Urothelium cell line (cell line): ENCODE data around the gene GPR37L1.
"Not testable (repeated sequence)": the region's sequence is repeated elsewhere in the genome, so short reads cannot be mapped to it uniquely, and the experiment has no call there.

ENCODE experiments used
- DNase-seq: peaks from one replicate; pipeline ENCODE4 v3.0.0; 2011; ENCODE audit warnings: low spot score, mixed read lengths
- FAIRE-seq: peaks from 2 replicates; lab custom pipeline; 2011; peaks lifted over from hg19 to GRCh38; lab: Jason Lieb, UNC

The GPR37L1 gene

DNA sequence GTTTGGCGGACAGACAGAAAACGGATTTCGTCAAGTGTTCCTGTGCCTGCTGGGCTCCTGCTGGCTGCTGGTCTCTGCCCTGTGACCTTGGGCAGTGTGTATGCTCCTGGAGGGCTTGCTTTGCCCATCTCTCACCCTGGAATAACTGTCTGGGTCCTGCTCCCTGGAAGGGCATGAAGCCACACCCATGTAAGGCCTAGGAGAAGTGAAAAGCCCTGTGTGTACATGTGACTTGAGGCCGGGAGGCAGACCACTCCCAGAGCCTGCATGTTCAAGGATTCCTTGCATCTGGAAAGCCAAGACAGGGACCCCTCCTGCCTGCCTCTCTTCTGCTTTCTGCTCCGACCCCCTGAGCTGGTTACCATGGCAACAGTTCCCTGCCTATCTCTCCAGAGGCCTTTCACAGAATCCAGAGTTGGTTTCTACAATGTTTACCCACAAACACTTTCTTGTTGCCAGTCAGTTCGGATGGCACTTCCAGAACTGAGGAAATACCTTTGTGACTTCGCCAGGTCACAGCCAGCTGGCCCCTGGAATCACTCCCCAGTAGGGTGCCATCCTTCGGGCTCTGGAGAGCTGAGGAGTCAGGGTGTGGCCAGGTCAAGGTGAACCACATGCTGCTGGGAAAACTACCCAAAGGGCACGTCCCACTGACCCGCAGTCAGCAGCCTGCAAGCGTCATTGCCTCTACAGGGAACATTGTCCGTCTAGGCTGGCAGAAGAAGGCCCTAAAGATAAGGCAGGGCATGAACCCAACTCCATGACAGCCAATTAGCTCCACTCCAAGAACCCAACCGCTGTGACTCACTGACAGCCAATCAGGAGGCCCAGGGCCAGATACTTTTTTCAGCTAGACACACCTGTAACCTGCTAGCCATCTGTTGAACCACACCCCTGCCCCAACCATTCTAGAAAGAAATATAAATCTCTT is 14.7 kb upstream of the GPR37L1 start:
- DNase-seq (no peak), FAIRE-seq (no peak)

DNA sequence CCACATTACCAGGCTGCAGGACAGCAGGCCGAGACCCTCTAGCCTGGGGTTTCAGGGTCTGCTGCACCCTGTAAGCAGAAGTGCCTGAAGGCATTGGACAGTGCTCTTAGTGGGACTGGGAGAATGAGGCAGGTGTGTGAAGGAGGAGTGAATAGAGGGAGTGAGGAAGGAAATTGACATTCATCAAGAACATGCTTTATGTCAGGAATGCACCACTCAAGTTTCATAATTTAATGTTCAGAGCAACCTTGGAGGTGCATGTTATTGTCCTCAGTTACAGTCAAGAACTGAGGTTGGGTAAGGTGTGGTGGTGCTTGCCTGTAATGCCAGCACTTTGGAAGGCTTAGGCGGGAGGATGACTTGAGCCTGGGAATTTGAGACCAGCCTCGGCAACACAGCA is 11.7 kb upstream of the GPR37L1 start:
- no peak for DNase-seq
- no peak for FAIRE-seq

DNA sequence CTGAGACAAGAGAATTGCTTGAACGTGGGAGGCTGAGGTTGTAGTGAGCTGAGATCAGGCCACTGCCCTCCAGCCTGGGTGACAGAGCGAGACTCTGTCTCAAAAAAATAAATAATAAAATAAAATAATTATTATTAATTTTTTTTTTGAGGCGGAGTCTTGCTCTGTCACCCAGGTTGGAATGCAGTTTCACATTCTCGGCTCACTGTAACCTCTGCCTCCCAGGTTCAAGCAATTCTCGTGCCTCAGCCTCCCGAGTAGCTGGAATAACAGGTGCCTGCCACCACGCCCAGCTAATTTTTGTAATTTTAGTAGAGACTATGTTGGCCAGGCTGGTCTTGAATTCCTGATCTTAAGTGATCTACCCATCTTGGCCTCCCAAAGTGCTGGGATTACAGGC is 11.1 kb upstream of the GPR37L1 start:
- not testable (repeated sequence) for FAIRE-seq, DNase-seq

DNA sequence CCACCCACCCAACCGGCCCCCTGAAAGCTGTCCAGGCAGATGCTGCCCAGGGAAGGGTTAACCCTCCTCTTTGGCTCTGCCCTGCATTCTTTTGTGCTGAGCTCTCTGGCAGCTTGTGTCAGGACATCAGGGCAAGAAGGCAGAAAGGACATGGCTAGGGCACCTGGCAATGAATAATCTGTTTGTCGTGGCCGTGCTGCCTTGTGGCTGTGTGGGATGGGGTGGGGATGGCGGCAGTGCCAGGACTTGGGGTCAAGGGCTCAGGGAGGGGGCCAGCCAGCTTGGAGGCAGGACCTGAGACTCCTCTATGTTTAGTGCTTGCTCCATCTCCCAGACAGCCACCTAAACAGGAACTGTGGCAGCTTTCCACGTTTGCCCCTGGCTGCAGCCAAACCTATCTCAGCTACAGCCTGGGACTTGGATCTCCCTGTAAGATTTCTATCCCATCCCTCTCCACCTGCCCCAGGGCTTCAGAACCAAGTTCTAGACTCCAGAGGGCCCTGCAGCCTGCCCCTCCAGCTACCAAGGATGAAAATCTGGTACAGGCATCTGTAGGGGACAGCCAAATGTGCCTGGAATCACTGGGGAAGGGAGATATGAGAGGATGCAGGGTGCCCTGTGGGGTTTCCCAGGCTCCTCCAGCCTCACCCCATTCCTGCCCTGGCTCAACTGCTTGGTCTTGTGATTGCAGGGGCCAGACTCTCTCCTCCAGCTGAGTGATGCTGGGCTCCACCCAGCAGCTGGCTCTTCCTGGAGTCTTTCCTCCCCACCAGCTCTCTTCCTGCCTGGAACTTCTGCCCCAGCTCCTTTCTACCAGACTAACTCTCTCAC is 9.6 kb upstream of the GPR37L1 start:
- FAIRE-seq (no peak), DNase-seq (peak; percentile 74)

DNA sequence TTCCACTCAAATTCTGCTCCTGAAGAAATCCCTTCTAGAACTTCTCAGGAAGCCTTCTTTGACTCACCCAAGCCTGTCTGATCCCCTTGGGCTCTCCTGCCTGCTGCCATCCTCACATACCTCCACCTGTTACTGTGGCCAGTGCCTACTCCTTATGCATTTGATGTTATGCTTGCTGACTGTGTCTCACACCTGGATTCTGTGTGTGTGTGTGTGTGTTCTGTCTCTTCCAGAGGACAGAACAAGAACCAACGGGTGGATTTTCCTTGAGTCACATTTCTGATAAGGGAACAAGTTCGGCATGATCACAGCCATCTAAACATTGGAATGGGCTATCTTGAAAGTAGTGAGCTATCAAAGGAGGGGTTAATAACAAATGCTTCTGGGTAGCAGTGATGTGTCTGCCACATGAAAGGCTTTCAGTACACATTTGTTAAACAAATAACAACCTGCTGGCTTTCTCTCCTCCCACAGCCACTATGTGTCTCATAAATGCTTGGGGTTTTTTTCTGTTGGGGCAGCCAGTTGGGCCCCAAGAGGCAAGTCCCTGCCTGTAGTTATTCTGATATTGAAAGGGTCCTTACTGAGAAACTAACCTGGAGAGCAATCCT is 8.9 kb upstream of the GPR37L1 start:
- FAIRE-seq, result no peak

DNA sequence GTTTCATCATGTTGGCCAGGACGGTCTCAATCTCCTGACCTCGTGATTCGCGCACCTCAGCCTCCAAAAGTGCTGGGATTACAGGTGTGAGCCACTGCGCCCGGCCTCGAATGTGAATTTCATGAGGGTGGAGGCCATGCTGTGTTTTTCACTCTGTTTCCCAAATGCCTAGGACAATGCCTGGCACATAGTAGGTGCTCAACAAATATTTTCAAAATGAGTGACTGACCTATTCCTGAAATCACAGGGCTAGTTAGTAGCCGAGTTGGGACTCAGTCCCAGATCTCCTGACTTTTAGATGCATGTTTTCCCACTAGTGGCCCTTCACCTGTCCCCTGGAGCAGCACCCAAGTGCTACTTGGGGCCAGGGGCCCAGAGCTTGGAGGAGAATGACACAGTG is 6.4 kb upstream of the GPR37L1 start:
- no peak for DNase-seq
- FAIRE-seq, result no peak

More for the DNA sequence above, 8.9 kb upstream of the GPR37L1 start:
- no peak for DNase-seq

DNA sequence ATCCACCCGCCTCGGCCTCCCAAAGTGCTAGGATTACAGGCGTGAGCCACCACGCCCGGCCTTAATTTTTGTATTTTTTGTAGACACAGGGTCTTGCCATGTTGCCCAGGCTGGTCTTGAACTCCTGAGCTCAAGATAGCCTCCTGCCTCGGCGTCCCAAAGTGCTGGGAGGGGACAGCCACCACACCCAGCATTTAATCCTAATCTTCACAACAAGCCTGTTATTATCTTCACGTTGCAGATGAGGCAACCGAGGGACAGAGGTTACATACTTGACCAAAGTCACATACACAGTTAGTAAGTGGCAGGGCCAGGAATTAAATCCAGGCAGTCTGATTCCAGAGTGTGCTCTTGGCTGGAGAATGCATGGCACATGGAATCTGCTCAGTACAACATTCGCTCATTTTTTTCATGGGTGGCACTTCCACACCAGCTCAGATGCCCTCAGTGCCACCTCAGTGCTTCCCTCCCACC is 4.8 kb upstream of the GPR37L1 start:
- DNase-seq (no peak), FAIRE-seq (no peak)

DNA sequence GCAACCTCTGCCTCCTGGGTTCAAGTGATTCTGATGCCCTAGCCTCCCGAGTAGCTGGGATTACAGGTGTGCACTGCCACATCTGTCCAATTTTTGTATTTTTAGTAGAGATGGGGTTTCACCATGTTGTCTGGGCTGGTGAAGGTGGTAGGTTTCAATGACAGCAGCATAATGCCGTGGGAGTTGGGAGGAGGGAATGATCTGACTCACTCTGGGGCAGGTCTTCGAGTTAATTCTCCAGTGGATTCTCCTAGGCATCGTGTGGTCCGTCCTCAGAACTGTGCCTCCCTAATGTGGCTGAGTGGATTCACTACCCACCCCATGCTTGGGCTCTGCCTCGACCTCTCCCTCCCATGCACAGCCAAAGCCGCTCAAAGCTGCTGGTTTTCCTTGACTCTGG is 1.7 kb upstream of the GPR37L1 start:
- DNase-seq (no peak), FAIRE-seq (no peak)

DNA sequence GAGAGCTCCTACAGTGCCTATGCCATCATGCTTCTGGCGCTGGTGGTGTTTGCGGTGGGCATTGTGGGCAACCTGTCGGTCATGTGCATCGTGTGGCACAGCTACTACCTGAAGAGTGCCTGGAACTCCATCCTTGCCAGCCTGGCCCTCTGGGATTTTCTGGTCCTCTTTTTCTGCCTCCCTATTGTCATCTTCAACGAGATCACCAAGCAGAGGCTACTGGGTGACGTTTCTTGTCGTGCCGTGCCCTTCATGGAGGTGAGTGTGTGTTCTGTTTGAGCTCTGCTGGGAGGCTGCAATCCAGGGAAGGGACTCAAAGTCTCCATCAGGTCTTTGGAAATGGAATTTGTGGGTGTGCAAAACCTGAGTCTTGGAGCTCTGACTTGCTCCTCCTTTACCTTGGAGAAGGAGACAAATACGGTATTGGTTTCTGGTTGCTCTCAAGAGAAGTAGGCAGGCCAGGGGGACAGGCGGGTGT is 658 bp downstream of the GPR37L1 start:
- FAIRE-seq (no peak), DNase-seq (no peak)

DNA sequence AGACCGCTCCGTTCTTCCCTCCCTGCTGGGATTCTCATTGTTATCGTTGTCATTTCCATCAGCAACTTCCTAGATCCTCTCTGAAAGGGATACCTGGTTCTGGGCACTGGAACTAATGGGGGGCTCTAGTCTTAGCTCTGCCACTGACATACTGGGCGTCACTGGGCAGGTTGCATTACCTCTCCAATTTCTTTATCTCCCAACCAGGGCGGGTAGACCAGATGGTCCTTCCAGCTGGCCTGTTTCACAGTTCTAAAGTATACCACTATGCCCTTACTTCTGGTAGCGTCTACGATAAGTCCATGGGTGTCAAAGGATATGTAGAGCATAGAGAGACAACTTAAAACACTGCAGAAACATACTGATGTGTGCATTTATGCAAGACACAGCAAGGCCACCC is 1.4 kb downstream of the GPR37L1 start:
- no peak for DNase-seq
- FAIRE-seq, result no peak

DNA sequence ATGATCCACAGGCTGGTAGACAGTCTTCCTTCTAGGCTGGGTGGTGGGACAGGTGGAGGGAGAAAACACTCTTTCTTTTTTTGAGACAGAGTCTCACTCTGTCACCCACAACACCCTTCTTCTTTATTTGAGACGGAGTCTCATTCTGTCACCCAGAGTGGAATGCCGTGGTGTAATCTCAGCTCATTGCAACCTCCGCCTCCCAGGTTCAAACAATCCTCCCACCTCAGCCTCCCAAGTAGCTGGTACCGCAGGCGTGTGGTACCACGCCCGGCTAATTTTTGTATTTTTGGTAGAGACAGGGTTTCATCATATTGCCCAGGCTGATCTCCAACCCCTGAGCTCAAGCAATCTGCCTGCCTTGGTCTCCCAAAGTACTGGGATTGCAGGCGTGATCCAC is 2.9 kb downstream of the GPR37L1 start:
- FAIRE-seq (no peak), DNase-seq (no peak)

DNA sequence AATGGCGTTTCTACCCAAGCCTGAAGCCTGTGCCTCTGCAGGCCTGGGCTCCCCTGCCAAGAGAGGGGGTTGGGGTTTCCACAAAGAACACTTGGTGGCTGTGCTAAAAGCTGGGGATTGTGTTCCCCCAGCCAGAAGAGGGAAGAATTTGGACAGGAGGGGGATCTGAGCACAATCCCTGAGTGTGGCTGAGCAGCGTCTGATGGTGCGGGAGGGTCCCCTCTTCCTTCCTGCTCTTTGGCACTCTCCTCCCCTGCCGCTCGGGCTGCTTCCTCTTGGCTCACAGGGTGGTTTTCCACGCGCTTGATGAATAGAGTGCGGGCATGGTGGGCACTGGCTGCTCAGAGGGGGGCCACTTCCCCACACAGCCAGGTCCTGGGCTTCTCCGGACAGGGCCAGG is 3.7 kb downstream of the GPR37L1 start:
- FAIRE-seq (no peak), DNase-seq (no peak)

DNA sequence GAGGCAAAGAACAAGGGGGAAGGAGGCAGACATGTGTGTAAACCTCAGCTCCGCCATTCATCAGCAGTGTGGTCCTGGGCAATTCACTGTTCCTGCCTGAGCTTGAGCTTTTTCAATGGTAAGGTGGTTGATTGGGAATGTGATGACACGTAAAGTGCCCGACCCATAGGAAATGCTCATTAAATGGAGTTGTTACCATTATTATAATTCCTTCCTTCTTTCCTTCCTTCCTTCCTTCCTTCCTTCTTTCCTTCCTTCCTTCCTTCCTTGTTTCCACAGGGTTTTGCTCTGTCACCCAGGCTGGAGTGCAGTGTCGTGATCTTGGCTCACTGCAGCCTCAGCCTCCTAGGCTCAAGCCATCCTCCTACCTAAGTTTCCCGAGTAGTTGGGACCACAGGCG is 4.3 kb downstream of the GPR37L1 start:
- DNase-seq, result no peak

DNA sequence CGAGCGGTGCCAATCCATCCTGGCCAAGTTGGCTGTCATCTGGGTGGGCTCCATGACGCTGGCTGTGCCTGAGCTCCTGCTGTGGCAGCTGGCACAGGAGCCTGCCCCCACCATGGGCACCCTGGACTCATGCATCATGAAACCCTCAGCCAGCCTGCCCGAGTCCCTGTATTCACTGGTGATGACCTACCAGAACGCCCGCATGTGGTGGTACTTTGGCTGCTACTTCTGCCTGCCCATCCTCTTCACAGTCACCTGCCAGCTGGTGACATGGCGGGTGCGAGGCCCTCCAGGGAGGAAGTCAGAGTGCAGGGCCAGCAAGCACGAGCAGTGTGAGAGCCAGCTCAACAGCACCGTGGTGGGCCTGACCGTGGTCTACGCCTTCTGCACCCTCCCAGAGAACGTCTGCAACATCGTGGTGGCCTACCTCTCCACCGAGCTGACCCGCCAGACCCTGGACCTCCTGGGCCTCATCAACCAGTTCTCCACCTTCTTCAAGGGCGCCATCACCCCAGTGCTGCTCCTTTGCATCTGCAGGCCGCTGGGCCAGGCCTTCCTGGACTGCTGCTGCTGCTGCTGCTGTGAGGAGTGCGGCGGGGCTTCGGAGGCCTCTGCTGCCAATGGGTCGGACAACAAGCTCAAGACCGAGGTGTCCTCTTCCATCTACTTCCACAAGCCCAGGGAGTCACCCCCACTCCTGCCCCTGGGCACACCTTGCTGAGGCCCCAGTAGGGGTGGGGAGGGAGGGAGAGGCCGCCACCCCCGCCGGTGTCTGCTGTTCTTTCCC is 5.3 kb downstream of the GPR37L1 start:
- no peak for FAIRE-seq
- DNase-seq, result no peak

More for the DNA sequence above, 4.3 kb downstream of the GPR37L1 start:
- no peak for FAIRE-seq

DNA sequence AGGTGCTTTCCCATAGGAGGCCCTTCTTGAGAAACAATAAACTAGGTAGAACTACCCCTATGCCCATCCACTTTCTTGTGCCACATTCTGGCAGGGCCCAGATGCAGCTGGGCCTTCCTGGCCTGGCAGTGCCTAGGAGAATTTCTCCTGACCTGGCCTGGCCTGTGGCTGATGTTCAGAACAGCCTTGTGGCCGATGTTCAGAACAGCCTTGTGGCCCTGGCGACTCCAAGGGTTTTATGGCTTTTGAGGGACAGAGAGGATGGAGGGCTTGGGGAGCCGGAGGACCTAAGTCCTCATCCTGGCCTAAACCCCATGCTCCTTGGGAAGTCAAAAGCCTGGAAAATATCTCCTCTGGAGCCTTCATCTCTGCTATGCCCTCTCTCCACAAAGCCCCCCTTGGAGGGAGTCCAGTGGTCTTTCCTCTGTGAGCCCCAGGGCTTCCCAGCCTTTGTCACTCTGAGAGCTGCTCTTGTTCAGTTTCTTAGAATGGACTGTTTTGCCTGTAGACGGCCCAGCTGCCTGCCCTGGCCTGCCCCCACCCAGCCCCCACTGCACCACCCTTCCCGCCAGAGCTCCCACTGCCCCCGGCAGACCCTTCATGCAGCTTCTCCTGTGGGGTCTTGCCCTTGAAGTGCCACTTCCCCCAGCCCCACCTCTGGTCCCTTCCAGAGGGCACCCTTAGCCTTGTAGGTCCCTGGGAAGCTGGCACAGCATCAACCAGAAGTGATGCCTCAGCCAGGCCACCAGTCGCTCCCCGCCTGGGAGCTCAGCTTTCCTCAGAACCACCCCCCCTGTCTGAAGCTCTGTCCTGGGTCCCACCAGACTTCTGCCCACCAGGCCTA is 7.0 kb downstream of the GPR37L1 start:
- DNase-seq (no peak), FAIRE-seq (no peak)

DNA sequence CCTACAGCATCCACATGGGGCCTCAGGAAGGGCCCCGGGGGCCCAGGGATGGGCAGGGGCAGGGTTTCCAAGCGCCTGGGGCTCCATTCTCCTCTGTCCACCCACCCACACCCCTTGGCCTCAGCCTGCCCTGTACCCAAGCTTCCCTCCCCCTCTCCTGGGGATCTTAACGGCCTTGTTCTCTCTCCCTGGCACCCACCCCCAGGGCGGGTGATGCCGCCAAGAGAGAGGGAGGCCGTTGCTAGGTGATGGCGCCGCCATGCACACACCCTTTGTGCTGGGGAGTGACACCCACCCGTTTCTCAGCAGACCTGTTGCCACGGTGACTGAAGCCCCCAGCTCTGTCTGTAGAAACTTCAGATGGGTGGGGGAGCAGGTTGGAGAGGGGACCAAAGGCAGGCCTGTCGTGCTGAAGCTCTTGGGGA is 7.6 kb downstream of the GPR37L1 start:
- DNase-seq, result no peak
- FAIRE-seq, result no peak

DNA sequence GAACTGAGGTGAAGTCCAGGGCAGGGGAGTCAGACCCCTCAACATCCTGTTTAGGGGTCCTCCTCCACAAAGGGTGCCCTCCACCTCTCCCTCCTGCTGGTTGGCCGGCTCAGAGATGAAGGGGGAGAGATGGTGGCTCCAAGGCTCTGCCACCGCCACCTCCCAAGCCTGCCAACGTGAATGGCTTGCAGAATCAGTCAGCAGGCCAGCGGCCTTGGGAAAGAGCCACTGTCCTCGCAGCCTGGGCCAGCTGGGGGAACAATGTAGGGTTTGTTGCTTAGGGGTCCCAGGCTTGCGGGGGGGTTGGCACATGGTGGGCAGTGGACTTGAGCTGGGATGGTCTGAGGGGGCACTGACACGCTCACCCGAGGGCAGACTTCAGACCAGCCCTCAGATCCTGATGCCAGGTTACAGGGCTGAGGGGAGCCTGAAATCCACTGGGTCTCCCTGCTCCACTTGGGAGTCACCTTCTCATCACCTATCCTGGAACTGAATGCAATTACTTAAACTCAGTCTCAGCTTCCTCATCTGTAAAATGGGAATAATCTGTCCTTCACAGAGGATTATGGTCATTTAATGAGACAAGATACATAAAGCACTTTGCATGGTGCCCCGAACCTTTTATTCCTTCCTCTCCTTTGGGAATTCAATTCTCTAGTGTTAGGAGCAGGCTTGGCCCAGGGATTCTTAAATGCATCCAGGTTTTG is 8.3 kb downstream of the GPR37L1 start:
- no peak for DNase-seq
- no peak for FAIRE-seq

DNA sequence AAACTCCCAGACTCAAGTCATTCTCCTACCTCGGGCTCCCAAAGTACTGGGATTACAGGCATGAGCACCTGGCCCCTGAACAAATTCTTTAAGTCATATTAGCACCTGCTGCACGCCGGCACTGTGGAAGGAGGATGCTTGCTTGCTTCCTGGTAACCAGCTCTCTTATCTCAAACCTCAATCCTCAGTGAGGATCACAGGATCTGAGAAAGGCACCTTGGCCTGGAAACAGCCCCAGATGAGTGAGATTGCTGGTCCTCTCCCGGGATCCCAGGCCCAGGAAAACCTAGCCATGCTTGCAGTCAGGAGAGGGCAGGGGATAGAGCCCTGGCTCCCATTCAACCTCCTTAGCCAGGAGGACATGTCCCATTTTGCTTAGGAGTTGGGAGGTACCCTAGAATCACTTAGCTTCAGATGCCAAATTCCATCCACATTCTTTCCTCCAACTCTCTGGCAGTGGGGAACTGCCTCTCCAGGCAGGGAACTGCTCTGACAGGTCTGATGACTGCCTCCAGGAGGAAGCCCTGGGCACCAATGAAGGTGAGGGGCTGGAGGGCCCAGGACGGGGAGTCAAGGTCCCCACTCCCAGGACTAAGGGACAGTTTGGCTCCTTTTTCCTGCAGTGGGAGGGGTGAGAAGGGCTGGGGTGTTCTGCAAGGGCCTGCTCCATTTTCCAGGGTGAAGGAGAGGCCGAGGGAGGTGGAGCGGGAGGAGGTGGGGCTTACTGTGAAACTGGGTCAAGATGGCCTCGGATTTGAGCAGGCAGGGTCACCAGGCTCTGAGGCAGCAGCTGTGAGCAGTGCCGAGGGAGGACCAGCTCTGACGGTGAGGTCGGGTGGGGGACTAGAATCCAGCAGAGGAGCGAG is 9.5 kb downstream of the GPR37L1 start:
- FAIRE-seq, result no peak

More for the DNA sequence above, 9.5 kb downstream of the GPR37L1 start:
- DNase-seq, result no peak
